K562 (cell line): ENCODE measurements around the gene FBXO11. TPM values are rescaled to one million over a fixed set of nuclear protein-coding genes. Genes with fewer than 3 reads are reported as not detected.

Experiments
- ATF1 ChIP-seq, 2 experiments: fragments of 450-650 bp in 1 of 2; IDR thresholded peaks; 2 replicates each; pipeline ENCODE4 v1.6.1; 2016; ENCODE audit warnings: missing compliant biosample characterization in 1 of 2, missing genetic modification characterization in 1 of 2
- CHD4 ChIP-seq: fragments of 200-600 bp; sonication (generic); IDR thresholded peaks from 3 replicates; pipeline ENCODE4 v1.6.1; 2012; ENCODE audit warnings: low read depth, mild to moderate bottlenecking, mixed read lengths, low read length, inconsistent platforms; ENCODE audit not compliant: insufficient read depth, insufficient replicate concordance, poor library complexity, severe bottlenecking
- FOXJ3 ChIP-seq: sonication (generic); formaldehyde crosslinking; IDR thresholded peaks from 2 replicates; pipeline ENCODE4 v1.4.0; 2020; ENCODE audit warnings: mild to moderate bottlenecking, missing genetic modification reagents
- MTF1 ChIP-seq: fragments of 250-450 bp; sonication (Bioruptor Pico); IDR thresholded peaks from 2 replicates; pipeline ENCODE4 v1.9.0; 2021; ENCODE audit warnings: moderate library complexity, mild to moderate bottlenecking, inconsistent platforms, borderline replicate concordance
- MYC ChIP-seq, 2 experiments: fragments of 250-450 bp in 1 of 2; sonication (Bioruptor Pico) in 1 of 2; IDR thresholded peaks; 2 replicates each; pipeline versions ENCODE4 v1.5.1 to v1.6.1; 2012 to 2021; ENCODE audit warnings: low read depth in 2 of 2, borderline replicate concordance in 1 of 2, improper control_type of control experiment in 1 of 2, low read length in 1 of 2, mild to moderate bottlenecking in 1 of 2, moderate library complexity in 1 of 2
- NELFE ChIP-seq: IDR thresholded peaks from 2 replicates; pipeline ENCODE4 v1.6.1; 2011; ENCODE audit warnings: mild to moderate bottlenecking; ENCODE audit not compliant: insufficient read depth, insufficient read length
- NFXL1 ChIP-seq: fragments of 450-650 bp; formaldehyde crosslinking; IDR thresholded peaks from 2 replicates; pipeline ENCODE4 v1.4.0; 2021; ENCODE audit warnings: mild to moderate bottlenecking
- NR2F6 ChIP-seq: fragments of 450-650 bp; formaldehyde crosslinking; IDR thresholded peaks from 2 replicates; pipeline ENCODE4 v1.4.0; 2020; ENCODE audit warnings: mild to moderate bottlenecking
- PHTF2 ChIP-seq: fragments of 250-450 bp; sonication (Bioruptor Pico); IDR thresholded peaks from 2 replicates; pipeline ENCODE4 v1.5.0; 2021; ENCODE audit warnings: mild to moderate bottlenecking
- RB1 ChIP-seq: fragments of 450-650 bp; IDR thresholded peaks from 2 replicates; pipeline ENCODE4 v1.6.1; 2017; ENCODE audit warnings: low read depth, mild to moderate bottlenecking
- RBM17 ChIP-seq: fragments of 200-400 bp; formaldehyde crosslinking; IDR thresholded peaks from 2 replicates; pipeline ENCODE4 v1.6.1; 2017; ENCODE audit warnings: low read depth, mild to moderate bottlenecking, low read length, borderline replicate concordance
- RBM25 ChIP-seq: fragments of 200-400 bp; formaldehyde crosslinking; IDR thresholded peaks from 2 replicates; pipeline ENCODE4 v1.6.1; 2018; ENCODE audit warnings: low read length, low read depth, moderate library complexity; ENCODE audit not compliant: severe bottlenecking
- TCF15 ChIP-seq: fragments of 250-450 bp; sonication (Bioruptor Pico); IDR thresholded peaks from 2 replicates; pipeline ENCODE4 v1.8.0; 2022; ENCODE audit warnings: moderate library complexity, mild to moderate bottlenecking, inconsistent platforms
- TCF3 ChIP-seq: sonication (generic); formaldehyde crosslinking; IDR thresholded peaks from 2 replicates; pipeline ENCODE4 v1.4.0; 2020; ENCODE audit warnings: mild to moderate bottlenecking, missing genetic modification reagents
- TFE3 ChIP-seq: fragments of 450-650 bp; formaldehyde crosslinking; IDR thresholded peaks from 2 replicates; pipeline ENCODE4 v1.4.0; 2020; ENCODE audit warnings: mild to moderate bottlenecking, mixed read lengths
- ZNF224 ChIP-seq: sonication (generic); formaldehyde crosslinking; IDR thresholded peaks from 2 replicates; pipeline ENCODE4 v1.8.0; 2022; ENCODE audit warnings: mild to moderate bottlenecking, missing genetic modification reagents
- ZNF253 ChIP-seq: fragments of 250-450 bp; sonication (Bioruptor Pico); conservative IDR thresholded peaks from 2 replicates; pipeline ENCODE4 v1.6.1; 2021; ENCODE audit warnings: mild to moderate bottlenecking
- ZNF696 ChIP-seq: fragments of 250-450 bp; sonication (Bioruptor Pico); conservative IDR thresholded peaks from 2 replicates; pipeline ENCODE4 v1.4.0; 2020; ENCODE audit warnings: mild to moderate bottlenecking, moderate library complexity
- ZNF75A ChIP-seq: fragments of 450-650 bp; formaldehyde crosslinking; IDR thresholded peaks from 2 replicates; pipeline ENCODE4 v1.4.0; 2020; ENCODE audit warnings: mild to moderate bottlenecking
- ZNF766 ChIP-seq: fragments of 200-800 bp; sonication (Bioruptor generic); conservative IDR thresholded peaks from 2 replicates; pipeline ENCODE4 v1.6.1; 2016; ENCODE audit warnings: missing genetic modification characterization, missing compliant biosample characterization
- polyA plus RNA-seq, 8 experiments: library from polyadenylated mRNA; depleted of rRNA in 4 of 8; stranded (reverse) in 5 of 8; unstranded in 3 of 8; fragments of >200 nt; fragmentation: Nextera tagmentation in 2 of 8; fragmentation: Illumina TruSeq in 1 of 8; extraction: Ambion mirVana in 2 of 8; extraction: Trizol in 1 of 8; gene quantifications; 2 replicates each; pipeline versions ENCODE4 v1.2.1 to v1.2.3, GENCODE V29; 2011 to 2014; ENCODE audit warnings: inconsistent platforms in 1 of 8, missing spikeins in 1 of 8
- total RNA-seq, 7 experiments: library from RNA; depleted of rRNA in 6 of 7; stranded (reverse); fragments of >200 nt in 6 of 7; fragmentation: Illumina TruSeq in 2 of 7; extraction: Trizol in 2 of 7; gene quantifications; 2 replicates each; pipeline versions ENCODE4 v1.2.1 to v1.2.3, GENCODE V29; 2011 to 2021; ENCODE audit warnings: low replicate concordance in 1 of 7
- TF ChIP-seq, protein P1 (sequence below): fragments of 450-650 bp; formaldehyde crosslinking; IDR thresholded peaks from 2 replicates; pipeline ENCODE4 v1.4.0; 2020; ENCODE audit warnings: mild to moderate bottlenecking, moderate library complexity
- TF ChIP-seq, protein P2 (sequence below), 2 experiments: IDR thresholded peaks; 2 replicates each; pipeline ENCODE4 v1.6.1; 2011; ENCODE audit warnings: borderline replicate concordance in 1 of 2, control low read depth in 1 of 2, low read depth in 1 of 2, low read length in 1 of 2, mild to moderate bottlenecking in 1 of 2, mixed read lengths in 1 of 2, moderate library complexity in 1 of 2; ENCODE audit not compliant: insufficient read depth in 1 of 2, insufficient read length in 1 of 2, poor library complexity in 1 of 2, severe bottlenecking in 1 of 2; ENCODE audit errors: extremely low read depth in 1 of 2

The FBXO11 gene
- total and polyA plus RNA-seq, 9 of the 15 experiments (the other 6 are each of a cell fraction or from before 2014, with no cell fraction given), result 8.8 to 44.5 (median 24.1) TPM

- TF ChIP-seq RBM17, result no peak
- TF ChIP-seq ZNF696 (CRISPR knock-in tag), result no peak
- TF ChIP-seq CHD4, result no peak
- no peak for TF ChIP-seq TCF3
- TF ChIP-seq TCF15 (CRISPR knock-in tag), result no peak
- no peak for TF ChIP-seq RBM25
- no peak for TF ChIP-seq NFXL1
- no peak for TF ChIP-seq NR2F6 (CRISPR knock-in tag)
- no peak for TF ChIP-seq MYC (IDR thresholded peaks at IDR 0.05; ENCODE audit: low read depth, low read length)
- no peak for TF ChIP-seq MYC (CRISPR knock-in tag; IDR thresholded peaks at IDR 0.05; ENCODE audit: borderline replicate concordance, low read depth)
- no peak for TF ChIP-seq PHTF2 (CRISPR knock-in tag)
- no peak for TF ChIP-seq ZNF766 (CRISPR knock-in tag)
- no peak for TF ChIP-seq ATF1 (CRISPR knock-in tag; IDR thresholded peaks at IDR 0.05)
- TF ChIP-seq ATF1 (tag; IDR thresholded peaks at IDR 0.05), result no peak
- 0 out of 2 replicates have a peak, but pooled peaks have one; percentile 6 for TF ChIP-seq RB1
- no peak for TF ChIP-seq ZNF253 (CRISPR knock-in tag)
- TF ChIP-seq ZNF75A (CRISPR knock-in tag), result no peak
- TF ChIP-seq FOXJ3 (CRISPR knock-in tag), result no peak
- TF ChIP-seq ZNF224, result no peak
- TF ChIP-seq, protein P1, sequence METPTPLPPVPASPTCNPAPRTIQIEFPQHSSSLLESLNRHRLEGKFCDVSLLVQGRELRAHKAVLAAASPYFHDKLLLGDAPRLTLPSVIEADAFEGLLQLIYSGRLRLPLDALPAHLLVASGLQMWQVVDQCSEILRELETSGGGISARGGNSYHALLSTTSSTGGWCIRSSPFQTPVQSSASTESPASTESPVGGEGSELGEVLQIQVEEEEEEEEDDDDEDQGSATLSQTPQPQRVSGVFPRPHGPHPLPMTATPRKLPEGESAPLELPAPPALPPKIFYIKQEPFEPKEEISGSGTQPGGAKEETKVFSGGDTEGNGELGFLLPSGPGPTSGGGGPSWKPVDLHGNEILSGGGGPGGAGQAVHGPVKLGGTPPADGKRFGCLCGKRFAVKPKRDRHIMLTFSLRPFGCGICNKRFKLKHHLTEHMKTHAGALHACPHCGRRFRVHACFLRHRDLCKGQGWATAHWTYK, result no peak
- no peak for TF ChIP-seq MTF1 (CRISPR knock-in tag)
- TF ChIP-seq NELFE, result no peak
- TF ChIP-seq TFE3 (CRISPR knock-in tag), result no peak
- TF ChIP-seq, protein P2, sequence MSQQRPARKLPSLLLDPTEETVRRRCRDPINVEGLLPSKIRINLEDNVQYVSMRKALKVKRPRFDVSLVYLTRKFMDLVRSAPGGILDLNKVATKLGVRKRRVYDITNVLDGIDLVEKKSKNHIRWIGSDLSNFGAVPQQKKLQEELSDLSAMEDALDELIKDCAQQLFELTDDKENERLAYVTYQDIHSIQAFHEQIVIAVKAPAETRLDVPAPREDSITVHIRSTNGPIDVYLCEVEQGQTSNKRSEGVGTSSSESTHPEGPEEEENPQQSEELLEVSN (IDR thresholded peaks at IDR 0.05; ENCODE audit: borderline replicate concordance in 1 of 2, extremely low read depth in 1 of 2, insufficient read depth in 1 of 2, insufficient read length in 1 of 2, low read depth in 1 of 2, low read length in 1 of 2, poor library complexity in 1 of 2, severe bottlenecking in 1 of 2), result no peak
These were observed 727 bp downstream of the FBXO11 start (continued) for GRCh38 chr2:47905386-47906156.
